ENCODE results near the gene C2CD4C. TPM values are rescaled to one million over a fixed set of nuclear protein-coding genes. Genes with fewer than 3 reads are reported as not detected.

Gene C2CD4C
- total RNA-seq, 6 donors from 2014 or later, result 0.76 to 2.1 (median 1.6) TPM

DNA sequence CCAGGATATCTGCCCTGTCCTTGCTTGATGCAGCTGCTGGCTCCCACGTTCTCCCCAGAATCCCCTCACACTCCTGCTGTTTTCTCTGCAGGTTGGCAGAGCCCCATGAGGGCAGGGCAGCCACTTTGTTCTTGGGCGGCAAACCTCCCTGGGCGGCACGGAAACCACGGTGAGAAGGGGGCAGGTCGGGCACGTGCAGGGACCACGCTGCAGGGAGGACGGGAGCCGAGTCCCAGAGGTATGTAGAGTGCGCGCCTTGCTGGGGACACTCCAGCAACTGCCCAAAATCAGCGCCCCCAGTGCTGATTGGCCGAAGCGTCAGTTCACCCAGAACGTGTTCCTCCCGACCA, 34.1 kb downstream of the C2CD4C start:
- DNase-seq, result no peak
- no peak overlapping the region for H3K27ac ChIP-seq
- TF ChIP-seq POLR2AphosphoS5 (IDR thresholded peaks at IDR 0.05), result no peak
- TF ChIP-seq EP300 (IDR thresholded peaks at IDR 0.05), result no peak
- no peak for TF ChIP-seq POLR2A (IDR thresholded peaks at IDR 0.05)
- TF ChIP-seq, protein P1, sequence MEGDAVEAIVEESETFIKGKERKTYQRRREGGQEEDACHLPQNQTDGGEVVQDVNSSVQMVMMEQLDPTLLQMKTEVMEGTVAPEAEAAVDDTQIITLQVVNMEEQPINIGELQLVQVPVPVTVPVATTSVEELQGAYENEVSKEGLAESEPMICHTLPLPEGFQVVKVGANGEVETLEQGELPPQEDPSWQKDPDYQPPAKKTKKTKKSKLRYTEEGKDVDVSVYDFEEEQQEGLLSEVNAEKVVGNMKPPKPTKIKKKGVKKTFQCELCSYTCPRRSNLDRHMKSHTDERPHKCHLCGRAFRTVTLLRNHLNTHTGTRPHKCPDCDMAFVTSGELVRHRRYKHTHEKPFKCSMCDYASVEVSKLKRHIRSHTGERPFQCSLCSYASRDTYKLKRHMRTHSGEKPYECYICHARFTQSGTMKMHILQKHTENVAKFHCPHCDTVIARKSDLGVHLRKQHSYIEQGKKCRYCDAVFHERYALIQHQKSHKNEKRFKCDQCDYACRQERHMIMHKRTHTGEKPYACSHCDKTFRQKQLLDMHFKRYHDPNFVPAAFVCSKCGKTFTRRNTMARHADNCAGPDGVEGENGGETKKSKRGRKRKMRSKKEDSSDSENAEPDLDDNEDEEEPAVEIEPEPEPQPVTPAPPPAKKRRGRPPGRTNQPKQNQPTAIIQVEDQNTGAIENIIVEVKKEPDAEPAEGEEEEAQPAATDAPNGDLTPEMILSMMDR (IDR thresholded peaks at IDR 0.05), result no peak
- WGBS, 2 donors, result 63 to 79% methylated on average over 6 to 17 of the region's 17 CpGs
- ATAC-seq (ENCODE audit: low FRiP score in 2 of 2), result no peak
- no peaks in the 10 kb centered on the region for H3K9me3 ChIP-seq
- no peak overlapping the region for H3K4me3 ChIP-seq
- no peaks in the 10 kb centered on the region for H3K27me3 ChIP-seq
- H3K36me3 ChIP-seq, result no peaks in the 10 kb centered on the region
- H3K4me1 ChIP-seq, result peaks cover 0 to 12% (median 2%) of the 10 kb centered on the region in 4 donors

DNA sequence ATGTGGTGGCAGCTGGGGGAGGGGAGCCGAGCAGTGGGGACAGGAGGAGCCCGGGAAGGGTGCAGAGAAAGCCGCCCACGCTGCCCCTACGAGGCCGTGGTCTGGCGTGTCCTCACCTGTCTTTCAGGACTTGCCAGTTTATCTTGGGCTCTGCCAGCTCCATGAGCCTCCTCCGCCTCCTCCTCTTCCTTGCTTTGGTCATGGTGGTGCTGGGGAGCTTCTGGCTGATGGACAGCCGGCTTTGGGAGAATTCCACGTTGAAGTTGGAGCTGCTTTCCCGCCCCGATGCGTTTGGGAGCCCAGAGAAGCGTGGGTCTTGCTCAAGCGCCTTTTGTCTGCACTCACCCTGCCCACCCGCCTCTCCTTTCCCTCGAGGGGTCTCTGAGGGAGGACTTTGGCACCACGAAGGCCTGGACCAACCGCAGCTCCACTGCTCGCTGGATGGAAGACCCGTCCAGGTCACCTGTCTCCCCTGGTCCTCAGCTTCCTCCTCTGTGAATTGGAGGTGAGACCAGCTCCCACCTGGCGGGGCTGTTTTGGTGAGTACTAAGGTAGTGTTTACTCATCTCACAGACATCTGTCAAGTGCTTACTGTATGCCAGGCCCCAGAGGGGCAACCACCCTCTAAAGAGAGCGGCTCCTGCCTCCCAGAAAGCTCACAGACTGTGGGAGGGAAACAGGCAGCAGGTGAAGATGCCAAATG, 34.6 kb downstream of the C2CD4C start:
- Histone ChIP-seq H3K4me3 (no peak overlapping the region), H3K36me3 (no peaks in the 10 kb centered on the region), H3K9me3 (no peaks in the 10 kb centered on the region), H3K27me3 (no peaks in the 10 kb centered on the region), H3K4me1 (peaks cover 0 to 12% (median 2%) of the 10 kb centered on the region in 4 donors), H3K27ac (no peak overlapping the region)
- no peak for DNase-seq
- 66 to 68% methylated on average over 15 to 23 of the region's 23 CpGs for WGBS, 2 donors
- TF ChIP-seq POLR2AphosphoS5 (IDR thresholded peaks at IDR 0.05), result no peak
- TF ChIP-seq, protein P1 (IDR thresholded peaks at IDR 0.05), result no peak
- no peak for TF ChIP-seq EP300 (IDR thresholded peaks at IDR 0.05)
- no peak for TF ChIP-seq POLR2A (IDR thresholded peaks at IDR 0.05)
- no peak for ATAC-seq (ENCODE audit: low FRiP score in 2 of 2)

DNA sequence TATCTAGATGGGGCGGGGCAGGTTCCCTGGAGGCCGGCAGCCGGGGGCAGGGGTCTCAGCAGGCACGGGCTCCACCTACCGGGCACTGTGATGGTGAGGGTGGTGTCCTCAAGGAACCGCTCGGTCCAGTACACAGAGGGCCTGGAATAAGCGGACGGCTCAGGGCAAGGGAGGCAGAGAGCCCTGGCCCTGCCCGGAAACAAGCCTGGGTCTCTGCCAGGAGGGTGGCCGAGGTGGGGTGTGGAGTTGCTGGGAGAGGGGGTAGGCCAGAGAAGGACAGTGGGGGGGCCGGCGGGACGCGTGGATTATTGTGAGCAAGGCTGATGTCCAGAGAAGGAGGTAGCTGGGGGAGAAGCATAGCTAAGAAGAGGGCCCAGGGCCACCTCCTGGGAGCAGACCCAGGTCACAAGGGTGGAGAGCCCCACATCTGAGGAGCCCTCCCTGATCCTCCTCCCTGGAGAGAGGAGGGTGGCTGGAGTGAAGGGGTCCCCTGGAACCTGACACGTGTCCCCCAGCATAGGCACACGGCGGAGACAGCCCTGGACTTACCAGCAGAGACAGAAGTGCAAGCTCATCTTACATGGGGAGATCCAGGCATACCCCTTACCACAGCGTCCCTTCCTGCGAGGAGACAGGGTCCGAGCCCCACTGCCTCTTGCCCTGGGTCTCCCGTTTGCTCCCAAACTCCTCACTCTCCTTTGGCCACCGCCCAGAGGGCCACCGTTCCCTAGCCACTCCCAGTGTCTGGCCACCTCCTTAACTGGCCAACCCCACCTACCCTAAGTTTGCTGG, 35.4 kb downstream of the C2CD4C start:
- WGBS, 2 donors, result 77 to 82% methylated on average over 24 of the region's 24 CpGs
- no peaks in the 10 kb centered on the region for H3K9me3 ChIP-seq
- no peaks in the 10 kb centered on the region for H3K36me3 ChIP-seq
- TF ChIP-seq POLR2AphosphoS5 (IDR thresholded peaks at IDR 0.05) (no peak), EP300 (IDR thresholded peaks at IDR 0.05) (no peak), POLR2A (IDR thresholded peaks at IDR 0.05) (no peak)
- TF ChIP-seq, protein P1 (IDR thresholded peaks at IDR 0.05), result peak in 1 of 6 experiments; percentile 26
- DNase-seq (no peak), ATAC-seq (ENCODE audit: low FRiP score in 2 of 2) (no peak)
- H3K27ac ChIP-seq, result no peak overlapping the region
- no peaks in the 10 kb centered on the region for H3K27me3 ChIP-seq
- H3K4me1 ChIP-seq, result peaks cover 0 to 12% (median 2%) of the 10 kb centered on the region in 4 donors
- no peak overlapping the region for H3K4me3 ChIP-seq

DNA sequence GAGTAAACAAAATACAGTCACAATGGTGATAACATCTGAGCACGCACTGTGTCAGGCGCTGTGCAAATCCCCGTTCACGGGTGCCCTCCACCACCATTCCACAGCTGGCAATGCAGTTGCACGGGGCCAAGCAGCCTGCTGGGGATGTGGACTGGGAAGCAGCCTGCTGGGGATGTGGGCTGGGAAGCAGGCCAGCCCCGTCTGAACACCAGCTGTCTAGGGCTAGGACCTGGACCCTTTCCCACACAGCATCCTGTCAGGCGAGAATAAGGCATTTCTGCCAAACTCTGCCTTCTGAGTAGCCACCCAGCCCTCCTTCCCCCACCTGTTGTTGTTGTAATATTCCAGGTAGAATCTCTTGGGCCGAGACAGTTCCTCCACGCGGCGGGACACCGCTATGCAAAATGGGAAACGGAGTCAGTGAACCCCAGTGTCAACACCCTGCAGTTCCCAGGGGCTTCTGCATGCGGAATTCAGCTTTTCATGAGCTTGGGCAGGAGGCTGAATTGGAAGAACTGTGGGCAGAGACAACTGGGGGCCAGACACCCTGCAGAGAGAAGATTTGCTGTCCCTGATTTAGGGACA, 36.5 kb downstream of the C2CD4C start:
- 57 to 62% methylated on average over 12 to 14 of the region's 14 CpGs for WGBS, 2 donors
- H3K4me1 ChIP-seq, result peaks cover 0 to 12% (median 2%) of the 10 kb centered on the region in 4 donors
- DNase-seq (no peak), ATAC-seq (ENCODE audit: low FRiP score in 2 of 2) (peak; percentile 35 to 48)
- TF ChIP-seq, protein P1 (IDR thresholded peaks at IDR 0.05), result no peak
- TF ChIP-seq POLR2A (IDR thresholded peaks at IDR 0.05) (no peak), EP300 (IDR thresholded peaks at IDR 0.05) (no peak), POLR2AphosphoS5 (IDR thresholded peaks at IDR 0.05) (no peak)
- no peaks in the 10 kb centered on the region for H3K9me3 ChIP-seq
- H3K4me3 ChIP-seq, result no peak overlapping the region
- H3K27me3 ChIP-seq, result no peaks in the 10 kb centered on the region
- no peaks in the 10 kb centered on the region for H3K36me3 ChIP-seq
- H3K27ac ChIP-seq, result no peak overlapping the region

All from upper lobe of left lung (tissue), 6 donors.